H9 (cell line): Measurements from ENCODE around the gene AJAP1. TPM values are rescaled to one million over a fixed set of nuclear protein-coding genes. Genes with fewer than 3 reads are reported as not detected.

Source experiments
- DNase-seq: peaks from one replicate; pipeline ENCODE4 v3.0.0-alpha.2; 2017
- H2AFZ ChIP-seq: one replicate; pipeline ENCODE4 v1.6.1; 2013; ENCODE audit warnings: mild to moderate bottlenecking, low read length, control low read depth, moderate library complexity
- H2AK5ac ChIP-seq: 2 replicates; pipeline ENCODE4 v1.6.1; 2013; ENCODE audit warnings: low read length, control low read depth, mixed read lengths; ENCODE audit not compliant: insufficient read length
- H2BK120ac ChIP-seq: one replicate; pipeline ENCODE4 v1.6.1; 2013; ENCODE audit warnings: low read depth, mild to moderate bottlenecking, low read length, control low read depth, inconsistent platforms; ENCODE audit not compliant: poor library complexity, severe bottlenecking
- H2BK12ac ChIP-seq: 2 replicates; pipeline ENCODE4 v1.6.1; 2013; ENCODE audit warnings: low read length, control low read depth, mixed read lengths, low read depth; ENCODE audit not compliant: insufficient read length
- H2BK15ac ChIP-seq: 2 replicates; pipeline ENCODE4 v1.6.1; 2013; ENCODE audit warnings: low read depth, low read length, control low read depth
- H2BK20ac ChIP-seq: one replicate; pipeline ENCODE4 v1.6.1; 2013; ENCODE audit warnings: low read depth, mild to moderate bottlenecking, low read length, control low read depth, inconsistent platforms; ENCODE audit not compliant: poor library complexity, severe bottlenecking
- H2BK5ac ChIP-seq: 2 replicates; pipeline ENCODE4 v1.6.1; 2013; ENCODE audit warnings: low read length, control low read depth, mixed read lengths; ENCODE audit not compliant: insufficient read length
- H3K14ac ChIP-seq: 2 replicates; pipeline ENCODE4 v1.6.1; 2013; ENCODE audit warnings: low read length, control low read depth; ENCODE audit not compliant: insufficient read depth
- H3K18ac ChIP-seq: 2 replicates; pipeline ENCODE4 v1.6.1; 2013; ENCODE audit warnings: low read depth, mild to moderate bottlenecking, mixed read lengths, low read length, control low read depth; ENCODE audit not compliant: insufficient read length
- H3K23ac ChIP-seq: 2 replicates; pipeline ENCODE4 v1.6.1; 2013; ENCODE audit warnings: low read length, control low read depth, mixed read lengths, low read depth; ENCODE audit not compliant: insufficient read length
- H3K23me2 ChIP-seq: 2 replicates; pipeline ENCODE4 v1.6.1; 2013; ENCODE audit warnings: low read depth, mild to moderate bottlenecking, mixed read lengths, low read length, control low read depth; ENCODE audit not compliant: insufficient read length, poor library complexity, severe bottlenecking
- H3K27ac ChIP-seq: 2 replicates; pipeline ENCODE4 v1.5.1; 2013; ENCODE audit warnings: low read length, control low read depth, mixed read lengths, low read depth; ENCODE audit not compliant: insufficient read length
- H3K27me3 ChIP-seq: 2 replicates; pipeline ENCODE4 v1.6.1; 2013; ENCODE audit warnings: low read length, control low read depth, inconsistent platforms; ENCODE audit not compliant: insufficient read depth
- H3K4ac ChIP-seq: 2 replicates; pipeline ENCODE4 v1.6.1; 2013; ENCODE audit warnings: low read depth, mild to moderate bottlenecking, control low read depth, inconsistent platforms, low read length, moderate library complexity
- H3K4me1 ChIP-seq: 2 replicates; pipeline ENCODE4 v1.6.1; 2013; ENCODE audit warnings: low read length, control low read depth, inconsistent platforms; ENCODE audit not compliant: insufficient read depth
- H3K4me2 ChIP-seq: 2 replicates; pipeline ENCODE4 v1.6.1; 2013; ENCODE audit warnings: low read length, control low read depth, mixed read lengths; ENCODE audit not compliant: insufficient read length, insufficient read depth
- H3K56ac ChIP-seq: 2 replicates; pipeline ENCODE4 v1.6.1; 2013; ENCODE audit warnings: low read depth, mild to moderate bottlenecking, mixed read lengths, low read length, control low read depth; ENCODE audit not compliant: insufficient read length
- H3K79me1 ChIP-seq: 2 replicates; pipeline ENCODE4 v1.6.1; 2013; ENCODE audit warnings: low read depth, mild to moderate bottlenecking, moderate library complexity, low read length, control low read depth, inconsistent platforms; ENCODE audit not compliant: insufficient read depth, poor library complexity, severe bottlenecking
- H3K79me2 ChIP-seq: 2 replicates; pipeline ENCODE4 v1.6.1; 2013; ENCODE audit warnings: low read length, control low read depth, inconsistent platforms; ENCODE audit not compliant: insufficient read depth
- H3K9ac ChIP-seq: 2 replicates; pipeline ENCODE4 v1.6.1; 2013; ENCODE audit warnings: low read length, control low read depth, mixed read lengths; ENCODE audit not compliant: insufficient read length; ENCODE audit errors: extremely low read depth
- H3K9me3 ChIP-seq: one replicate; pipeline ENCODE4 v1.6.1; 2013; ENCODE audit warnings: low read depth, low read length, inconsistent platforms; ENCODE audit not compliant: control insufficient read depth
- H3T11ph ChIP-seq: one replicate; pipeline ENCODE4 v1.6.1; 2013; ENCODE audit warnings: mild to moderate bottlenecking, low read length, control low read depth, inconsistent platforms
- H4K20me1 ChIP-seq: one replicate; pipeline ENCODE4 v1.6.1; 2013; ENCODE audit not compliant: control insufficient read depth, insufficient read length, insufficient read depth
- H4K5ac ChIP-seq: 2 replicates; pipeline ENCODE4 v1.6.1; 2013; ENCODE audit warnings: low read depth, mild to moderate bottlenecking, mixed read lengths, low read length, control low read depth; ENCODE audit not compliant: insufficient read length
- H4K8ac ChIP-seq: replicated peaks from 2 replicates; pipeline ENCODE4 v1.6.1; 2013; ENCODE audit warnings: low read length, control low read depth, mixed read lengths, low read depth; ENCODE audit not compliant: insufficient read length
- H4K91ac ChIP-seq: 2 replicates; pipeline ENCODE4 v1.6.1; 2013; ENCODE audit warnings: low read depth, mild to moderate bottlenecking, moderate library complexity, mixed read lengths, low read length, control low read depth; ENCODE audit not compliant: insufficient read length
- H3K27ac Mint-ChIP-seq, 3 experiments: 2 replicates in 2 of 3; 3 replicates in 1 of 3; pipeline ENCODE4 v1.8.0; 2020 to 2021; ENCODE audit warnings: mixed read lengths in 3 of 3, mild to moderate bottlenecking in 1 of 3, moderate library complexity in 1 of 3
- H3K27me3 Mint-ChIP-seq: 2 replicates; pipeline ENCODE4 v1.8.0; 2021; ENCODE audit warnings: low read depth, mild to moderate bottlenecking, moderate library complexity, mixed read lengths
- H3K36me3 Mint-ChIP-seq, 3 experiments: 2 replicates in 2 of 3; 3 replicates in 1 of 3; pipeline ENCODE4 v1.8.0; 2020 to 2021; ENCODE audit warnings: low read depth in 3 of 3, mixed read lengths in 3 of 3; ENCODE audit not compliant: insufficient read depth in 1 of 3
- H3K4me1 Mint-ChIP-seq, 2 experiments: 2 replicates each; pipeline ENCODE4 v1.8.0; 2020; ENCODE audit warnings: mixed read lengths in 2 of 2
- H3K4me3 Mint-ChIP-seq, 2 experiments: 2 replicates in 1 of 2; 3 replicates in 1 of 2; pipeline ENCODE4 v1.8.0; 2020 to 2021; ENCODE audit warnings: mild to moderate bottlenecking in 2 of 2, mixed read lengths in 2 of 2, moderate library complexity in 1 of 2
- H3K9me3 Mint-ChIP-seq, 2 experiments: 2 replicates in 1 of 2; 3 replicates in 1 of 2; pipeline ENCODE4 v1.8.0; 2020; ENCODE audit warnings: mild to moderate bottlenecking in 2 of 2, mixed read lengths in 2 of 2, moderate library complexity in 1 of 2
- CTCF ChIP-seq: fragments of 200-600 bp; sonication (generic); conservative IDR thresholded peaks from 3 replicates; pipeline ENCODE4 v1.8.0; 2021; ENCODE audit warnings: antibody characterized with exemption, mild to moderate bottlenecking
- WGBS: extraction: QIAGEN DNeasy Blood & Tissue Kit; methylation state at CpG from one replicate; pipeline ENCODE4 v1.1.7; 2013; ENCODE audit warnings: missing lambda C conversion rate, low lambda C conversion rate, mixed read lengths; ENCODE audit not compliant: insufficient read length; ENCODE audit errors: extremely low coverage; 5-methylcytosine and 5-hydroxymethylcytosine counted together
- total RNA-seq: library from RNA; stranded (reverse); gene quantifications from 2 replicates; pipeline ENCODE4 v1.2.1, GENCODE V29; 2021

AJAP1 gene
- total RNA-seq, 1 experiment from 2014 or later = 8.6 TPM

- peaks cover 7% of the 10 kb centered on the region for H3K27me3 Mint-ChIP-seq
- TF ChIP-seq CTCF = no peak
- H3K4me1 ChIP-seq = no peaks in the 10 kb centered on the region
- no peak overlapping the region for H3K18ac ChIP-seq
- no peak for DNase-seq
- no peaks in the 10 kb centered on the region for H3K79me2 ChIP-seq
- no peak overlapping the region for H2BK5ac ChIP-seq
- H3K56ac ChIP-seq = no peak overlapping the region
- no peak overlapping the region for H3K4me3 Mint-ChIP-seq
- H2BK20ac ChIP-seq = no peak overlapping the region
- H3K27ac ChIP-seq = no peak overlapping the region
- no peak overlapping the region for H3K14ac ChIP-seq
- H3K9ac ChIP-seq = no peak overlapping the region
- no peak overlapping the region for H4K5ac ChIP-seq
- H3K4ac ChIP-seq = no peak overlapping the region
- H4K8ac ChIP-seq = no peak overlapping the region
- H3K4me2 ChIP-seq = no peak overlapping the region
- H2BK12ac ChIP-seq = no peak overlapping the region
- H3T11ph ChIP-seq = no peak overlapping the region
- no peak overlapping the region for H2AK5ac ChIP-seq
- H3K9me3 ChIP-seq = no peaks in the 10 kb centered on the region
- H3K23ac ChIP-seq = no peak overlapping the region
- no peaks in the 10 kb centered on the region for H3K23me2 ChIP-seq
- no peaks in the 10 kb centered on the region for H3K9me3 Mint-ChIP-seq
- H2BK120ac ChIP-seq = no peak overlapping the region
- WGBS = no CpG with 5 or more reads among the region's 14 CpGs
- H4K20me1 ChIP-seq = no peaks in the 10 kb centered on the region
- H2BK15ac ChIP-seq = no peak overlapping the region
- no peak overlapping the region for H2AFZ ChIP-seq
- H4K91ac ChIP-seq = no peak overlapping the region
- H3K4me1 Mint-ChIP-seq = peaks cover 0 to 4% of the 10 kb centered on the region in 2 experiments; a peak in 2 of 4 replicates
- H3K36me3 Mint-ChIP-seq = no peaks in the 10 kb centered on the region; a peak in 1 of 7 replicates
- no peaks in the 10 kb centered on the region for H3K79me1 ChIP-seq
- no peak overlapping the region; a peak in 1 of 7 replicates for H3K27ac Mint-ChIP-seq
- no peaks in the 10 kb centered on the region for H3K27me3 ChIP-seq
Measured at GRCh38 chr1:4781646-4782045, 127.2 kb downstream of the AJAP1 start.
